GM23248 (cell line): ENCODE measurements around the gene ERCC3. TPM values are rescaled to one million over a fixed set of nuclear protein-coding genes. Genes with fewer than 3 reads are reported as not detected.
"Not testable (repeated sequence)": the region's sequence is repeated elsewhere in the genome, so short reads cannot be mapped to it uniquely, and the experiment has no call there.

Experiments
- DNase-seq: peaks from one replicate; pipeline ENCODE4 v3.0.0-alpha.2; 2015
- H2AFZ ChIP-seq: fragments of 200-600 bp; sonication (generic); 2 replicates; pipeline ENCODE4 v1.6.1; 2016; ENCODE audit warnings: antibody characterized with exemption
- H3F3A ChIP-seq: fragments of 200-600 bp; sonication (generic); 2 replicates; pipeline ENCODE4 v1.6.1; 2016; ENCODE audit warnings: mild to moderate bottlenecking, antibody characterized with exemption, mixed run types; ENCODE audit not compliant: insufficient read depth
- H3K27ac ChIP-seq: fragments of 200-600 bp; sonication (generic); 2 replicates; pipeline ENCODE4 v1.5.1; 2016; ENCODE audit warnings: mild to moderate bottlenecking
- H3K27me3 ChIP-seq: fragments of 200-600 bp; sonication (generic); replicated peaks from 2 replicates; pipeline ENCODE4 v1.6.1; 2016; ENCODE audit warnings: mild to moderate bottlenecking; ENCODE audit not compliant: insufficient read depth
- H3K36me3 ChIP-seq: fragments of 200-600 bp; sonication (generic); 2 replicates; pipeline ENCODE4 v1.6.1; 2016; ENCODE audit warnings: low read depth, mild to moderate bottlenecking
- H3K4me1 ChIP-seq: fragments of 200-600 bp; sonication (generic); 2 replicates; pipeline ENCODE4 v1.6.1; 2016; ENCODE audit warnings: mild to moderate bottlenecking; ENCODE audit not compliant: insufficient read depth
- H3K4me2 ChIP-seq: fragments of 200-600 bp; sonication (generic); one replicate; pipeline ENCODE4 v1.6.1; 2016; ENCODE audit warnings: mild to moderate bottlenecking; ENCODE audit not compliant: unreplicated experiment
- H3K4me3 ChIP-seq: fragments of 200-600 bp; sonication (generic); 2 replicates; pipeline ENCODE4 v1.5.1; 2016; ENCODE audit warnings: mild to moderate bottlenecking
- H3K79me2 ChIP-seq: fragments of 200-600 bp; sonication (generic); 2 replicates; pipeline ENCODE4 v1.6.1; 2016; ENCODE audit warnings: mild to moderate bottlenecking; ENCODE audit not compliant: insufficient read depth
- H3K9ac ChIP-seq: fragments of 200-600 bp; sonication (generic); 2 replicates; pipeline ENCODE4 v1.6.1; 2016; ENCODE audit warnings: mild to moderate bottlenecking
- H3K9me2 ChIP-seq: fragments of 200-600 bp; sonication (generic); 2 replicates; pipeline ENCODE4 v1.6.1; 2016; ENCODE audit warnings: mixed run types, mild to moderate bottlenecking, moderate library complexity; ENCODE audit not compliant: insufficient read depth
- H3K9me3 ChIP-seq: fragments of 200-600 bp; sonication (generic); one replicate; pipeline ENCODE4 v1.6.1; 2017; ENCODE audit warnings: low read depth
- H4K20me1 ChIP-seq: fragments of 200-600 bp; sonication (generic); 2 replicates; pipeline ENCODE4 v1.6.0; 2016; ENCODE audit not compliant: insufficient read depth
- EZH2 ChIP-seq: fragments of 200-600 bp; sonication (generic); IDR thresholded peaks from 2 replicates; pipeline ENCODE4 v1.6.1; 2018; ENCODE audit warnings: antibody characterized with exemption, mild to moderate bottlenecking; ENCODE audit not compliant: insufficient read depth, poor library complexity, severe bottlenecking
- EZH2phosphoT487 ChIP-seq: fragments of 200-600 bp; sonication (generic); IDR thresholded peaks from 2 replicates; pipeline ENCODE4 v1.6.1; 2018; ENCODE audit warnings: antibody characterized with exemption, moderate library complexity, mild to moderate bottlenecking, low read depth; ENCODE audit not compliant: insufficient read depth
- WGBS, 2 experiments: methylation state at CpG; one replicate each; pipeline ENCODE4 v1.1.6; 2015 to 2017; ENCODE audit warnings: low lambda C conversion rate in 2 of 2, low coverage in 1 of 2; ENCODE audit errors: missing lambda C conversion rate in 2 of 2; 5-methylcytosine and 5-hydroxymethylcytosine counted together
- in situ Hi-C: fragments of 300-500 bp; cut with MboI; formaldehyde crosslinking; loops from 2 replicates; pipeline ENCODE4 v1.15.0; 2020
- polyA plus RNA-seq: library from polyadenylated mRNA; unstranded; fragments of >200 nt; fragmentation: Nextera tagmentation; extraction: Ambion mirVana; gene quantifications from 2 replicates; pipeline ENCODE4 v1.2.1, GENCODE V29; 2016
- total RNA-seq: library from RNA; depleted of rRNA; stranded (reverse); fragments of >200 nt; shearing (Covaris generic); gene quantifications from 2 replicates; pipeline ENCODE4 v1.2.3, GENCODE V29; 2014

ERCC3 gene
- total and polyA plus RNA-seq, 2 experiments from 2014 or later, result 41.8 to 42.9 TPM

DNA sequence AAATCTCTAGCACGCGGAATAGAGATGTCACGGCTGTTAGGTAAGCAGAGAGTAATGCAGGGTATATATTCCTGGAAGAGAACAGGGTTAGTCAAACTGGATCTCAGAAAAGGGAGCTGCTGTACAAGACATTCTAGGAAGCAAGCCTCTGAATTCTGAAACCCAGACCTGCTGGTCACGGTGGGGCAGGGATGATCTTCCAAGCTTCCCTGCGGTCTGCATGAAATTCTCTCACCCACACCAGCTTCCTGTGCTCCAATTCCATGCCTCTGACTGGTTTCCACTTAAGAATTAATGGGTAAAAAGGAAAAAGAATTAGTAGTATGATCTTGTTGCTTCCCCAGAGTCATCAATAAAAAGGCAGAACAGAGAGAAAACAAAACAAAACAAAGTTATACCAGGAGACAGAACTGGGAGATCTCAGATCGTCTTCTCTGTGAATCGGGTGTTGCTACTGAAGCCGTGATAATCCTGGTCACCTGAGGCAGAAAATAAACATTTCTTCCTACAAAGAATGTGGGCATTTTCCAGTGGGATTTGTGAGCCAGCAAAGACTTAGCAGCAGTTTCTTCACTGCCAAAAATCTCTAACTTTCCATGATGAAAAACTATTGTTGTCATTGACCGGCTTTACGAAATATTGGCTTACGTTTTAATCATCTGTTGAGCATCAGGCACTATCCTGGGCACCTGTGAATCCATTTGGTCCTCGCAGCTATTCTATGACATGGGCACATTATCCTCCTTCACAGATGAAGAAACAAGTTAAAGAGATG, 68.6 kb downstream of the ERCC3 start:
- in situ Hi-C loops, result no loop called here
- 0 out of 2 replicates have a peak overlapping the region, but pooled peaks have one; percentile 19 for H2AFZ ChIP-seq

DNA sequence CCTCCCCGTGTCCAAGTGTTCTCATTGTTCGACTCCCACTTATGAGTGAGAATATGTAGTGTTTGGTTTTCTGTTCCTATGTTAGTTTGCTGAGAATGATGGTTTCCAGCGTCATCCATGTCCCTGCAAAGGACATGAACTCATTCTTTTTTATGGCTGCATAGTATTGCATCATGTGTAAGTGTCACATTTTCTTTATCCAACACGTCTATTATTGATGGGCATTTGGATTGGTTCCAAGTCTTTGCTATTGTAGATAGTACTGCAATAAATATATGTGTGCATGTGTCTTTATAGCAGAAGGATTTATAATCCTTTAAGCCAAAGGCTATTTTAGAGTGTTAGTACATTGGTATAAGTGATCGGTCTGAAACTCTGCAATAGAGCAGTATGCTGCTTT, 69.8 kb downstream of the ERCC3 start:
- H3K9ac ChIP-seq, H3K79me2 ChIP-seq, H3K36me3 ChIP-seq, H2AFZ ChIP-seq, H3K4me3 ChIP-seq, H3K9me2 ChIP-seq, in situ Hi-C loops, H3K4me2 ChIP-seq, DNase-seq, H3K27ac ChIP-seq, H3K27me3 ChIP-seq, H4K20me1 ChIP-seq, H3K9me3 ChIP-seq: not testable (repeated sequence)
- 62 to 63% methylated on average over 5 of the region's 5 CpGs for WGBS, 2 experiments
- H3K4me1 ChIP-seq, result peaks cover 11% of the 10 kb centered on the region
- peaks cover 20% of the 10 kb centered on the region for H3F3A ChIP-seq

More for the DNA sequence above, 68.6 kb downstream of the ERCC3 start:
- no peak for TF ChIP-seq EZH2
- TF ChIP-seq EZH2phosphoT487, result no peak
- H3K4me2 ChIP-seq, result no peak overlapping the region
- 64 to 68% methylated on average over 12 of the region's 12 CpGs for WGBS, 2 experiments
- H3K27ac ChIP-seq, result peak overlapping the region; percentile 26
- H3K79me2 ChIP-seq, result no peaks in the 10 kb centered on the region
- peaks cover 20% of the 10 kb centered on the region for H3F3A ChIP-seq
- H3K27me3 ChIP-seq, result no peaks in the 10 kb centered on the region
- H3K9me2 ChIP-seq, result no peaks in the 10 kb centered on the region
- H3K9me3 ChIP-seq, result no peaks in the 10 kb centered on the region
- no peaks in the 10 kb centered on the region for H4K20me1 ChIP-seq
- peak overlapping the region; percentile 41; the same call in 1 of the 2 replicates for H3K9ac ChIP-seq
- H3K36me3 ChIP-seq, result no peaks in the 10 kb centered on the region
- no peak overlapping the region for H3K4me3 ChIP-seq
- peak; percentile 55 for DNase-seq
- peaks cover 11% of the 10 kb centered on the region for H3K4me1 ChIP-seq

DNA sequence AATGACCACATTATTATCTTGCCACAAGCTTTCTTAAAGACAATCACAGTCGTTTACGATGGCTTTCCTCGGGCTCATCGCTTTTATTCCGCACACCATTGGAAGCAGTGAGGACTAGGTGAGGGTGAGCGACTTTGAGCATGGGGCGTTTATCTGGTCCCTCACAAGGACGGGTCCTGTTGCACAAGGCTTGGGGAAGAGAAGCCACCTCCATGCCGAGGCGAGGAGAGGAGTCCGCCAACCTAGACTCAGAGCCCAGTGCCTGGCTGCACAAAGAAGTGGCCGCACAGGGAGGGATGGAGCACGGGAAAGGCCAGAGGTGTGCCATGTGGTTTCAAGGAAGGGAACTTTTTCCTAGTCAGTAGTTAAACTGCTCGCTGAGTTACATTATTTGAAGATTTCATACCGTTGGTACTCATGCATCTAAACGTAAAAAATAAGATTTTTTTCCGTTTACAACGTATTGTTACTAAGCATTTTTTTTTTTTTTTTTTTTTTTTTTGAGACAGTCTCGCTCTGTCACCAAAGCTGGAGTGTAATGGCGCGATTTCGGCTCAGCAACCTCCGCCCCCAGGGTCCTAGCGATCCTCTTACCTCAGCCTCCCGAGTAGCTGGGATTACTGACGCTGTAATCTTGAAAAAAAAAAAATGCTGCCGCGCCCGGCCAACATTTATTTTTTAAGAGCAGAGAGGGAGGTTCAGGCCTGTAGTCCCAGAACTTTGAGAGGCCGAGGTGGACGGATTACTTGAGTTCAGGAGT, 73.0 kb downstream of the ERCC3 start:
- peak overlapping the region; percentile 84 for H3K9ac ChIP-seq
- no peak for DNase-seq
- in situ Hi-C loops, result no loop called here
- H3K4me2 ChIP-seq, result no peak overlapping the region
- WGBS, 2 experiments, result 69% methylated on average over 31 of the region's 31 CpGs
- H3K4me3 ChIP-seq, result peak overlapping the region; percentile 77; the same call in 1 of the 2 replicates
- no peaks in the 10 kb centered on the region for H3K9me3 ChIP-seq
- peak overlapping the region; percentile 78 for H2AFZ ChIP-seq
- peaks cover 11% of the 10 kb centered on the region; the same call in 1 of the 2 replicates for H3F3A ChIP-seq
- TF ChIP-seq EZH2 (no peak), EZH2phosphoT487 (no peak)
- peaks cover 15% of the 10 kb centered on the region; the same call in 1 of the 2 replicates for H3K4me1 ChIP-seq
- no peaks in the 10 kb centered on the region for H3K36me3 ChIP-seq
- H3K27ac ChIP-seq, result no peak overlapping the region
- H3K79me2 ChIP-seq, result no peaks in the 10 kb centered on the region
- H4K20me1 ChIP-seq, result no peaks in the 10 kb centered on the region
- no peaks in the 10 kb centered on the region for H3K9me2 ChIP-seq
- no peaks in the 10 kb centered on the region for H3K27me3 ChIP-seq

DNA sequence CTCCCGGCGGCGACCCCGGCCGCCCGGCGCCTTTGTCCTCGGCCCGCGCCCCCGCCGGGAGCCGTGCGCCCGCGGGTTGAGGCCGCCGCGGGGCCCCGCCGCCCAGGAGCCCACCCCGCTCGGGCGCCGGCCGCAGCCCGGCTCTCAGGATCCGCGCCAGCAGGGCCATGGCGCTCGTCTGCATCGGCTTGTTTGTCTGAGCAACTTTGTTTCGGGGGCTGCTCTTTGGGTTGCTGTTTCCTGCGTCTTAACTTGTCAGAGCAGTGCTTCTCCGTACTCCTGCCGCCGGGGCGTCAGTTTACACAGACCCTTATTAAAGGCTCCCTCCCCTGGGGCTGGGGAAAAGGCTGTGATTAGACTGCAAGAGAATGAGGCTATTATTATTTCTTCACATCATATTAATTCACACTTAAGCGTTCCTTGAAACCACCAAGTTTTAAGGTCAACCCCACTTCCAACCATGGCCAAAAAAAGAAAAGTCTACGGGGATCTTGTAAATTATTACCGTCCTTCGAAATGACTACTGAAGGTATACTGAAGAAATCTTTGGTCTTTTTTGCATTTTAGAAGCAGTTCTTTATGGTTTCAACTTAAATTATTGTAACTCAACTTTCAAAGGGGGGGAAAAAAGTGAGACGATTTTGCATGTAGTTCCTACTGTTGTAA, 73.7 kb downstream of the ERCC3 start, which contains the start of gene CYP27C1:
Gene CYP27C1 (minus strand): TSS at position 198 of the 666 bp plus-strand sequence. CDS start 29 bp downstream, at position 169.
- in situ Hi-C loops, result no loop called here
- Histone ChIP-seq H3K79me2 (no peaks in the 10 kb centered on the region), H3K9me3 (no peaks in the 10 kb centered on the region), H3K4me2 (peak within 1 kb of the TSS; percentile 93), H3F3A (peaks cover 4% of the 10 kb centered on the region; the same call in 1 of the 2 replicates), H4K20me1 (no peaks in the 10 kb centered on the region), H3K4me1 (peaks cover 15% of the 10 kb centered on the region; the same call in 1 of the 2 replicates), H3K36me3 (no peaks in the 10 kb centered on the region), H3K4me3 (peak within 1 kb of the TSS; percentile 77), H3K9me2 (no peaks in the 10 kb centered on the region), H2AFZ (peak within 1 kb of the TSS; percentile 78), H3K27ac (peak within 1 kb of the TSS; percentile 71), H3K9ac (peak within 1 kb of the TSS; percentile 84), H3K27me3 (no peaks in the 10 kb centered on the region)
- DNase-seq, result peak; percentile 56
- WGBS, 2 experiments, result 3 to 6% methylated on average over 14 to 29 of the region's 43 CpGs
- TF ChIP-seq EZH2phosphoT487 (no peak), EZH2 (peak; percentile 52)
